Keratinocyte (primary cell): ENCODE data around the gene RHOBTB1. TPM values are rescaled to one million over a fixed set of nuclear protein-coding genes. Genes with fewer than 3 reads are reported as not detected.

ENCODE experiments used
- DNase-seq: peaks from one replicate; pipeline ENCODE4 v3.0.0-alpha.2; 2011; ENCODE audit warnings: low read depth, missing footprints, low spot score
- FAIRE-seq: peaks from 2 replicates; lab custom pipeline; 2011; peaks lifted over from hg19 to GRCh38; lab: Jason Lieb, UNC
- H2AFZ ChIP-seq: 2 replicates; pipeline ENCODE4 v1.6.0; 2012; ENCODE audit warnings: low read length, control low read depth, inconsistent platforms; ENCODE audit not compliant: control insufficient read depth
- H3K27ac ChIP-seq: 2 replicates; pipeline ENCODE4 v1.5.1; 2011; ENCODE audit warnings: low read length; ENCODE audit not compliant: control insufficient read depth, insufficient read depth
- H3K27me3 ChIP-seq: 3 replicates; pipeline ENCODE4 v1.6.0; 2011; ENCODE audit warnings: low read length; ENCODE audit not compliant: control insufficient read depth, insufficient read depth; ENCODE audit errors: extremely low read depth
- H3K36me3 ChIP-seq, 2 experiments: 2 replicates in 1 of 2; 3 replicates in 1 of 2; pipeline ENCODE4 v1.5.1; 2011; ENCODE audit warnings: low read length in 2 of 2, mild to moderate bottlenecking in 1 of 2; ENCODE audit not compliant: control insufficient read depth in 2 of 2, insufficient read depth in 2 of 2; ENCODE audit errors: extremely low read depth in 1 of 2
- H3K4me1 ChIP-seq: 3 replicates; pipeline ENCODE4 v1.5.1; 2011; ENCODE audit warnings: low read length; ENCODE audit not compliant: control insufficient read depth, insufficient read depth; ENCODE audit errors: extremely low read depth
- H3K4me2 ChIP-seq: 3 replicates; pipeline ENCODE4 v1.6.0; 2011; ENCODE audit warnings: low read depth, low read length; ENCODE audit not compliant: control insufficient read depth, insufficient read depth; ENCODE audit errors: extremely low read depth
- H3K4me3 ChIP-seq, 3 experiments: fragments of 200-600 bp in 1 of 3; sonication (generic) in 1 of 3; 2 replicates in 2 of 3; 3 replicates in 1 of 3; pipeline ENCODE4 v1.5.1; 2011 to 2016; ENCODE audit warnings: low read length in 3 of 3, mild to moderate bottlenecking in 3 of 3, control low read depth in 2 of 3, inconsistent platforms in 1 of 3, low read depth in 1 of 3, mixed read lengths in 1 of 3, mixed run types in 1 of 3, moderate library complexity in 1 of 3; ENCODE audit not compliant: control insufficient read depth in 2 of 3, insufficient read depth in 2 of 3; ENCODE audit errors: extremely low read depth in 1 of 3
- H3K79me2 ChIP-seq: 2 replicates; pipeline ENCODE4 v1.6.0; 2012; ENCODE audit warnings: low read length; ENCODE audit not compliant: control insufficient read depth, insufficient read depth
- H3K9ac ChIP-seq: 3 replicates; pipeline ENCODE4 v1.6.0; 2011; ENCODE audit warnings: low read length; ENCODE audit not compliant: control insufficient read depth, insufficient read depth; ENCODE audit errors: extremely low read depth
- H3K9me1 ChIP-seq: 3 replicates; pipeline ENCODE4 v1.6.0; 2011; ENCODE audit warnings: low read length; ENCODE audit not compliant: control insufficient read depth, insufficient read depth; ENCODE audit errors: extremely low read depth
- H3K9me3 ChIP-seq: 2 replicates; pipeline ENCODE4 v1.5.1; 2012; ENCODE audit warnings: low read depth, low read length; ENCODE audit not compliant: control insufficient read depth
- H4K20me1 ChIP-seq: 3 replicates; pipeline ENCODE4 v1.6.0; 2011; ENCODE audit warnings: low read length; ENCODE audit not compliant: control insufficient read depth, insufficient read depth; ENCODE audit errors: extremely low read depth
- CTCF ChIP-seq, 3 experiments: IDR thresholded peaks in 1 of 3; conservative IDR thresholded peaks in 1 of 3; optimal IDR thresholded peaks in 1 of 3; 2 replicates in 2 of 3; 3 replicates in 1 of 3; pipeline versions ENCODE3 to v1.5.1; 2011; ENCODE audit warnings: low read length in 3 of 3, mild to moderate bottlenecking in 3 of 3, moderate library complexity in 2 of 3, control low read depth in 1 of 3, inconsistent platforms in 1 of 3; ENCODE audit not compliant: insufficient read depth in 2 of 3; ENCODE audit errors: extremely low read depth in 1 of 3
- EZH2 ChIP-seq: IDR thresholded peaks from one replicate; pipeline ENCODE4 v1.6.1; 2012; ENCODE audit warnings: inconsistent platforms, mild to moderate bottlenecking, low read length, moderate library complexity
- dilution Hi-C: fragments of 300-500 bp; cut with MboI; formaldehyde crosslinking; loops from one replicate; pipeline ENCODE4 v1.7.0; 2020; ENCODE audit warnings: low sequenced_read_pairs; ENCODE audit not compliant: extremely low pct_ligation_motif_present
- polyA plus RNA-seq, 5 experiments: library from polyadenylated mRNA; depleted of rRNA in 3 of 5; stranded (reverse) in 3 of 5; stranded (forward) in 1 of 5; unstranded in 1 of 5; fragments of >200 nt; gene quantifications; 1 replicate in 1 of 5; 2 replicates in 3 of 5; 3 replicates in 1 of 5; pipeline versions ENCODE4 v1.2.1 to v1.2.3, GENCODE V29; 2011 to 2012; ENCODE audit warnings: missing spikeins in 2 of 5, low read depth in 1 of 5, low replicate concordance in 1 of 5

The RHOBTB1 gene
- polyA plus RNA-seq, 1 donor (not counting 4 experiments of a cell fraction or from before 2014, with no cell fraction given): 4.6 TPM

- H3K36me3 ChIP-seq: no peaks in the 10 kb centered on the region
- H3K4me2 ChIP-seq: no peak overlapping the region
- FAIRE-seq (no peak), DNase-seq (no peak)
- H3K9ac ChIP-seq: no peak overlapping the region
- H3K4me3 ChIP-seq: no peak overlapping the region
- H3K79me2 ChIP-seq: no peaks in the 10 kb centered on the region
- no peaks in the 10 kb centered on the region for H3K9me1 ChIP-seq
- no peaks in the 10 kb centered on the region for H3K9me3 ChIP-seq
- TF ChIP-seq EZH2 (no peak), CTCF (optimal IDR thresholded peaks at IDR 0.05 in 1 of 3, IDR thresholded peaks at IDR 0.05 in 1 of 3, conservative IDR thresholded peaks at IDR 0.05 in 1 of 3; ENCODE audit: extremely low read depth in 1 of 3, insufficient read depth in 2 of 3, low read length in 3 of 3) (no peak)
- dilution Hi-C loops: no loop called here
- no peaks in the 10 kb centered on the region for H4K20me1 ChIP-seq
- H3K27ac ChIP-seq: no peak overlapping the region
- H2AFZ ChIP-seq: no peak overlapping the region
- H3K27me3 ChIP-seq: no peaks in the 10 kb centered on the region
- H3K4me1 ChIP-seq: peaks cover 4% of the 10 kb centered on the region
Measured at GRCh38 chr10:60848126-60848525, 95.9 kb downstream of the RHOBTB1 start.

- Histone ChIP-seq H3K27ac (no peak overlapping the region), H3K4me2 (peak overlapping the region; percentile 22), H4K20me1 (no peaks in the 10 kb centered on the region), H3K4me1 (peaks cover 4% of the 10 kb centered on the region), H3K36me3 (no peaks in the 10 kb centered on the region), H3K9me3 (no peaks in the 10 kb centered on the region), H3K9me1 (no peaks in the 10 kb centered on the region), H2AFZ (peak overlapping the region; percentile 83), H3K27me3 (no peaks in the 10 kb centered on the region), H3K4me3 (no peak overlapping the region), H3K9ac (no peak overlapping the region), H3K79me2 (no peaks in the 10 kb centered on the region)
- no peak for TF ChIP-seq EZH2
- TF ChIP-seq CTCF (optimal IDR thresholded peaks at IDR 0.05 in 1 of 3, IDR thresholded peaks at IDR 0.05 in 1 of 3, conservative IDR thresholded peaks at IDR 0.05 in 1 of 3; ENCODE audit: extremely low read depth in 1 of 3, insufficient read depth in 2 of 3, low read length in 3 of 3): peak in 2 of 3 experiments; percentile 17 to 38
- FAIRE-seq (peak; percentile 88), DNase-seq (no peak)
- dilution Hi-C loops: no loop called here
Measured at GRCh38 chr10:60846173-60846572, 97.8 kb downstream of the RHOBTB1 start.
